ENCODE results near the gene QSER1. TPM values are rescaled to one million over a fixed set of nuclear protein-coding genes. Genes with fewer than 3 reads are reported as not detected.
"Not testable (repeated sequence)": the region's sequence is repeated elsewhere in the genome, so short reads cannot be mapped to it uniquely, and the experiment has no call there.

Gene QSER1
- total RNA-seq, 1 donor from 2014 or later, result 17.9 TPM

- peaks cover 60% of the 10 kb centered on the region for H3K27me3 Mint-ChIP-seq (ENCODE audit: low read depth)
- H3K27ac Mint-ChIP-seq, result no peak overlapping the region
- no peaks in the 10 kb centered on the region for H3K9me3 Mint-ChIP-seq
- intact Hi-C loops (cut with micrococcal nuclease), result loop anchor here (10.0 kb wide), 1 partner anchor 236 kb away; the partner anchor contains the start of gene HIPK3
- no peaks in the 10 kb centered on the region for H3K36me3 Mint-ChIP-seq (ENCODE audit: low read depth)
- no peak for DNase-seq (ENCODE audit: low spot score)
- no peak overlapping the region for H3K4me3 Mint-ChIP-seq (ENCODE audit: low read depth)
- peaks cover 9% of the 10 kb centered on the region for H3K4me1 Mint-ChIP-seq (ENCODE audit: low read depth)
Measured at GRCh38 chr11:33018840-33019239, 126.2 kb downstream of the QSER1 start.

GRCh38 chr11:33021501-33021900, 128.9 kb downstream of the QSER1 start:
- no peaks in the 10 kb centered on the region for H3K9me3 Mint-ChIP-seq
- intact Hi-C loops (cut with micrococcal nuclease), result no loop called here
- H3K36me3 Mint-ChIP-seq (ENCODE audit: low read depth), result no peaks in the 10 kb centered on the region
- no peak for DNase-seq (ENCODE audit: low spot score)
- no peak overlapping the region for H3K4me3 Mint-ChIP-seq (ENCODE audit: low read depth)
- no peak overlapping the region for H3K27ac Mint-ChIP-seq
- H3K4me1 Mint-ChIP-seq (ENCODE audit: low read depth), result peaks cover 6% of the 10 kb centered on the region
- peaks cover 63% of the 10 kb centered on the region for H3K27me3 Mint-ChIP-seq (ENCODE audit: low read depth)

- intact Hi-C loops (cut with micrococcal nuclease), result no loop called here
- peaks cover 4% of the 10 kb centered on the region for H3K4me1 Mint-ChIP-seq (ENCODE audit: low read depth)
- no peaks in the 10 kb centered on the region for H3K36me3 Mint-ChIP-seq (ENCODE audit: low read depth)
- no peak for DNase-seq (ENCODE audit: low spot score)
- H3K9me3 Mint-ChIP-seq, result no peaks in the 10 kb centered on the region
- H3K4me3 Mint-ChIP-seq (ENCODE audit: low read depth), result no peak overlapping the region
- H3K27ac Mint-ChIP-seq, result no peak overlapping the region
- peaks cover 62% of the 10 kb centered on the region for H3K27me3 Mint-ChIP-seq (ENCODE audit: low read depth)
Measured at GRCh38 chr11:33021937-33022336, 129.3 kb downstream of the QSER1 start.

GRCh38 chr11:33025339-33025722, 132.7 kb downstream of the QSER1 start:
- no peak overlapping the region for H3K4me3 Mint-ChIP-seq (ENCODE audit: low read depth)
- intact Hi-C loops (cut with micrococcal nuclease), result no loop called here
- DNase-seq (ENCODE audit: low spot score), result no peak
- H3K27me3 Mint-ChIP-seq (ENCODE audit: low read depth), result peaks cover 50% of the 10 kb centered on the region
- no peaks in the 10 kb centered on the region for H3K36me3 Mint-ChIP-seq (ENCODE audit: low read depth)
- no peak overlapping the region for H3K27ac Mint-ChIP-seq
- no peaks in the 10 kb centered on the region for H3K9me3 Mint-ChIP-seq
- peaks cover 2% of the 10 kb centered on the region for H3K4me1 Mint-ChIP-seq (ENCODE audit: low read depth)

GRCh38 chr11:33027233-33027632, 134.6 kb downstream of the QSER1 start:
- Mint-ChIP-seq H3K4me1 (ENCODE audit: low read depth) (no peaks in the 10 kb centered on the region), H3K27ac (no peak overlapping the region), H3K36me3 (ENCODE audit: low read depth) (no peaks in the 10 kb centered on the region), H3K4me3 (ENCODE audit: low read depth) (no peak overlapping the region), H3K9me3 (no peaks in the 10 kb centered on the region), H3K27me3 (ENCODE audit: low read depth) (peaks cover 54% of the 10 kb centered on the region)
- intact Hi-C loops (cut with micrococcal nuclease), result no loop called here
- no peak for DNase-seq (ENCODE audit: low spot score)

GRCh38 chr11:33027846-33028536, 135.4 kb downstream of the QSER1 start:
- no peaks in the 10 kb centered on the region for H3K36me3 Mint-ChIP-seq (ENCODE audit: low read depth)
- no peak overlapping the region for H3K4me3 Mint-ChIP-seq (ENCODE audit: low read depth)
- no peak overlapping the region for H3K27ac Mint-ChIP-seq
- intact Hi-C loops (cut with micrococcal nuclease), result no loop called here
- H3K9me3 Mint-ChIP-seq, result no peaks in the 10 kb centered on the region
- no peaks in the 10 kb centered on the region for H3K4me1 Mint-ChIP-seq (ENCODE audit: low read depth)
- peaks cover 58% of the 10 kb centered on the region for H3K27me3 Mint-ChIP-seq (ENCODE audit: low read depth)
- DNase-seq (ENCODE audit: low spot score), result no peak

GRCh38 chr11:33028537-33028914, 135.9 kb downstream of the QSER1 start:
- no peak for DNase-seq (ENCODE audit: low spot score)
- Mint-ChIP-seq H3K27me3 (ENCODE audit: low read depth) (peaks cover 58% of the 10 kb centered on the region), H3K4me1 (ENCODE audit: low read depth) (no peaks in the 10 kb centered on the region), H3K27ac (no peak overlapping the region), H3K9me3 (no peaks in the 10 kb centered on the region), H3K4me3 (ENCODE audit: low read depth) (no peak overlapping the region), H3K36me3 (ENCODE audit: low read depth) (no peaks in the 10 kb centered on the region)
- intact Hi-C loops (cut with micrococcal nuclease), result no loop called here

GRCh38 chr11:33029218-33029617, 136.6 kb downstream of the QSER1 start:
- H3K36me3 Mint-ChIP-seq (ENCODE audit: low read depth); H3K4me3 Mint-ChIP-seq (ENCODE audit: low read depth); H3K4me1 Mint-ChIP-seq (ENCODE audit: low read depth); intact Hi-C loops (cut with micrococcal nuclease); H3K9me3 Mint-ChIP-seq; DNase-seq (ENCODE audit: low spot score); H3K27ac Mint-ChIP-seq: not testable (repeated sequence)
- H3K27me3 Mint-ChIP-seq (ENCODE audit: low read depth), result peaks cover 59% of the 10 kb centered on the region

Other genes starting within 250 kb of the QSER1 start
- gene CCDC73, start 98.1 kb upstream of the QSER1 start, total RNA-seq, result 0.11 and 0.14 TPM in 2 replicates
- 1.1 and 1.3 TPM in 2 replicates for gene PRRG4, start 62.9 kb upstream of the QSER1 start, total RNA-seq
- gene DEPDC7, start 123.1 kb downstream of the QSER1 start, total RNA-seq, result 0.57 and 0.82 TPM in 2 replicates
- gene TCP11L1, start 146.8 kb downstream of the QSER1 start, total RNA-seq, result 12.4 and 13.8 TPM in 2 replicates

All from activated T-helper 2 cell treated with anti-CD3 and anti-CD28 coated beads, Interferon-gamma antibody, Interleukin-2, Interleukin-4, amounts not matched to agents 10 μg/mL and 5 μg/mL and 100 μg/mL, durations not matched to agents 14 hours and 24 hours and 36 hours (primary cell).